ENCODE measurements around the gene TEX53.

TEX53 gene

DNA sequence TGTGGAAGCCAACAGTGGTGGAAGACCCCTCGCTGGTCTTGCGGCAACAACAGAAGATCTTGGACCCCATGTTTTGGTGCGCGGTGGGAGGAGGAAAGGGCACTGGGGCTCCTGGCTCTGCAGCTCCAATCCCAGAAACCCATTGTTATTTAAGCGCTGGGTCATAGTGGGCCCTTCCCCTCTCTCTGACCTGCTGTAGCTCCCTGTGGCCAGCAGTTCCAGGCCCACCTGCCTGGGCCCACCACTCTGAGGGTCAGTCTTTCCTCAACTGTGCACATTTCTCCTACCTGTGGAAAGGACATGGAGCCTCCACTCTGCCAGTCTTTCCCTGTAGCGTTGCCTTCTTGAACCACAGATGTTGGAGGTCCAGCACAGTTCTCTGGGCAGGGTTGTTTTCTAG lies at the start of gene TEX53:
TSS of gene TEX53 (minus strand) at position 101 of the 400 bp plus-strand sequence. CDS start at position 70, 31 bp downstream.
- DNase-seq: no peak

DNA sequence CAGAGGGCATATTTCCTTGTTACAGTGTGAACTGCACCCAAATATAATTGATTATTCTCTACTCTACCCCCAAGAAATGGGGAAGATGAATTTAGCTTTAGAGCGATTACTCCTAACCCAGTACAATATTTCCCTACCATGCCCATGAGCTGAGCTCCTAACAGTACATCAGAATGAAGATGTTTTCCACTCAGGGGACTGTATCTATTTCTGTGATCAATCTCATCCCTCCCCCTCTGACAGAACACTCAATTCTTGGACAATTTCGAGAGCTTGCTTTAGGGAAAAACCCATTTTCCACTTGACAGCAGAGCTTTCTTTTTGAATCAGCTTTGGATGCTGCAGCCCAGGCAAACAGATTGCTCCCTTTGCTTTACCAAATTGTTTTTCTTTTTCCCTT lies 49.1 kb upstream of the TEX53 start:
- DNase-seq: no peak

DNA sequence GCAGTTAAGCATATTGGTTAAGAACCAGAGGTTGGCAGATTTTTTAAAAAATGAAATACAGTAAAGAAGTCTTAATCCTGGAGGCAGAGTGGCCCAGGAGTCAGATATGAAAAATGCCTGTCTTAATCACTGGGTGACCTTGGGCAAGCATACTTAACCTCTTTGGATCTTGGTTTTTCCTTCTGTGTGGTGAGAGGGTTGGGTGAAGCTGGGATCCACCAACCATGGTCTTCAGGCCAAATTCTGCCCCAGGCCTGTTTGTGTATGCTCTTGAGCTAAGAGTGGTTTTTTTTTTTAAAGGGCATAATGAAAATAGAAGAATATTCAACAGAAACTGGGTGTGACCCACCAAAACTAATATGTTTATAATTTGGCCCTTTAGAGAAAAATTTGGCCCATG lies 44.4 kb upstream of the TEX53 start:
- DNase-seq: no peak

DNA sequence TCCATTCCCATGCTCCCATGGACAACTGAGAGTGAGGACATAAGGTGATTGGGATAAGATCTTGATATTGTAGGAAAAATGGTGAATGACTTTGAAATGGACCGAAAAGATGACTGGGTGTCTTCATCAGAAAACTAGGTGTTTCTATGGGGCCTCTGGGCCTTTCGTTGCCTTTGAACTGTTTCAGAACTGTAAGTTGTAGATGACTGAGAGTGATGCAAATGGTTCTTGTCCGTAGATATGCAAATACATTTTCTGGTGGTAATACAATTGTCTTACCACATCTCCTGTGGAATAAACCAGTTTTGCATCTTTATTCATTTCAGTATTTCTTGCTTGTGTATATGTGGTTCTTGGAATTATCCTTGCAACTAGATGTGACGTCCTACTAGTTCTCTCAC lies 40.3 kb upstream of the TEX53 start:
- DNase-seq: no peak

DNA sequence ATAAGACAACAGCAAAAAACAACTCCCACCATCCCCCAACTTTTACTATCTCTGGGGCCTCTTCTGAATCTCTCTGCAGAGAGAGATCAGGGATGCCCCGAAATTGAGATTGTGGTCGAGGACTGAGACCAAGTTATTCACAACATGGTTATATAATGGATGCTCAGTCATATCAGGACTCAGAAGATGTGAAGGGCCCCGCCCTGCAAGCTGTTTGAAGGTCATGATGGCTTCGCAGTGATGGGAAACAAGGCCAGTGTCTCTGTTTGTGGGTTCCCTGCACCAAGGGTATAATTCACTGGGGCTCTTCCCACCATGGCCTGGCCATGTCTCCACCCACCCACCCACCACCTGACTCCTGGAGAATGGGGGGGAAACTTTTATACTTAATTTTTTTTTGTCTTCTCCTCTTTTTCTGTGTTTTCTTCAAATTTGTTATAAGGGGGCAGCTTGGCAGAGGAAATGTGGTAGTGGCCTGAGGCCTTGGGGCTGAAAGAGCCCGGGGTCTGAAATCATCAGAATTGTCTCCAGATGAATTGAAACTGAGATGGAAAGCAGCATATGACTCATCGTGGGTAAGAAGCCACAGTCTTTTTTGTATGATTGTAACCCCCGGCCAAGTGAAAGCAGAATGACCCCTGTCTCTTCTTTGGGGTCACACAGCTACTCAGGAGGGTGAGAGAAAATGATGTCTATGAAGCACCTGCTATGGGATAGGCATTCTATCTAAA lies 39.4 kb upstream of the TEX53 start:
- DNase-seq: peak; percentile 35

DNA sequence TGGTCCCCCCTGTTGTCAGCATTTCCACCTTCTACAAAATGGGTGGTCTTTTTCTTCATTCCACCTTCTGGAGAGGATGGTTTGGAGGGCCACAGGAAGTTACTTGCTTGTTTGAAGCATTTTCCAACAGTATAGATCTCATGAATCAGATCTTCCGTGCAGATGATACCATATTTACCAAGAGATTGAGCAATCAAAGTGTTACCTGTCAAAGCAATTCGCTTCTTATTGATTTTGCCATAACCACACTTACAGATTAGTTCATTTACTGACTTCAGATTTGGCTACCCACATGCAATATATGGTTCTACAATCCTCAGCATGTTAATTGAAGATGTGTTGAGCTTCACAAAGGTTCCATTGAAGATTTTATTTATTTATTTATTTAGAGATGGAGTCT lies 38.3 kb upstream of the TEX53 start:
- no peak for DNase-seq

DNA sequence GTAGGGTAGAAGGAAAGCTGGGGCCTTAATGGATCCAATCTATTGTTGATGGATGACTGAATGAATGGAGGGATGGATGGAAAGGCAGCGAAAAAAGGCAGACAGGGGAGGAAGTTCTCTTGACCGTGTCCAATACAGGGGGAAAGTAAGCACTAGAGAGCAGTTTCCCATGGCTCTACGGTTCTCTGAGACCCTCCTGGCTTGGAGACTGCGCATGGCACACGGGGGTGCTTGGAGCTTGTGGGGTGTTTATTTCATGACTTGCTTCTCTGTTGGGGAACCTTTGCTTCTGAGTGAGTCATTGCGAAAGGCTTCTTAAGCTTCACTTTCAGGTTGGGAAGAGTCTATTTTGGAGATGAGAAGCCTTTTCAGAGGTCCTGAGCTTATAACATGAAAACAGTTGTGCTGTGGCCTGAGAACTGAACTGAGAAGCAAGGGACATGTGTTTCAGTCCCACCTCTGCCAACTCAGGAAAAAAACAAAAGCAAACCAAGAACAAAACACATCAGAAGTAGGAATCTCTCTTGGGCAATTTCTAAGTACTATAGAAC lies 37.2 kb upstream of the TEX53 start:
- DNase-seq: no peak

DNA sequence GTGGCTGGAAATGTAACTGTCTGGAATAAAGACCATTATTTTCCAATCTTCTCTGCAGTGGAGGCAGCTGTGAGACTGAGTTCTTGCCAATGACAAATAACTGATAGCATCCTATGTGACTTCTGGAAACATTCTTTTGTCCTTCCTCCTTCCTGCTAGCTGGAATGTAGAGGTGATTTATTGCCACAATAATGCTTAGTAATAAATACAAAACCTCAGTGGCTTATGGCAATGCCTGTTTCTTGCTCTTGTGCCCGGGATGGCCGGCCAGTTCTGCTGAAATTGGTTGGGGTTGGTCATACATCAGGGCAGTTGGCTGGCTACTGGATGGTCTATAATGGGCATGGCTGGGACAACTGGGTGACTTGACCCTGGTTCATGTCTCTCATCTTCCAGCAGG lies 36.5 kb upstream of the TEX53 start:
- DNase-seq: no peak

DNA sequence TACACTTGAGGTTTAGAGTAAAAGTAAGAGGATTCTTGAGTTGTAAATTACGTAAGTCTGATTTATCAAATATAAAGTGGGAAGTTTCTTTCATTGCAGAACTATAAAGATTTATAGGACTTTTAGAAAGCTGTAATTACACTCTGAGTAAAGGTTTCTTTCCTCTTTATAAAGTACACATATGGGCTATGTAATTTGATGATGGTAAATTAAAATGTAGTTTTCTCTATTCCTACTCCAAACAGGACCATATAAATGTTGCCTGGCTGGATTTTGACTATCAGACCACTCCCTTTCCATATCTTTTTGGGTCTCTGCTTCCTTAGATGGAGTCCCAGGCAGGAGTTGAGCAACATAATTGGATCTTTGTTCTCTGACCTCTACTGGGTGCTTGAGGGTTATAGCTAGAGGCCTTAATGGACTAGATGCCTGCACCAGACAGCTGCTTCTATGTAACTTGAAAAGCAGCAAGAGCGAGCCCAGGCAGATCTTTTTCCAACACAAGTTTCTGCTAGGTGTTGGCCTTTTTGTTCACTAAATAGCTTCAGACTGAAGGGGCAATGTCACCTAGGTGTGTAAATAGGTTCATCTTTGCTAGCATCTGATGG lies 35.7 kb upstream of the TEX53 start:
- no peak for DNase-seq

DNA sequence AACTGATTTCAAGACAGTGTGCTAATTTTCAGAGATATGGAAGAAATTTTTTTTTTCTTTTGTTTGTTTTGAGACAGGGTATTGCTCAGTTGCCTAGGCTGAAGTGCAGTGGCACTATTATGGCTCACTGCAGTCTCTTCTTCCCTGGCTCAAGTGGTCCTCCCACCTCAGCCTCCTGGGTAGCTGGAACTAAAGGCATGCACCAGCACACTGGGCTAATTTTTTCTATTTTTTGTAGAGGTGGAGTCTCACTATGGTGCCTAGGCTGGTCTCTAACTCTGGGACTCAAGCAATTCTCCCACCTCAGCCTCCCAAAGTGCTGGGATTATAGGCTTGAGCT lies 34.3 kb upstream of the TEX53 start:
- DNase-seq: no peak

DNA sequence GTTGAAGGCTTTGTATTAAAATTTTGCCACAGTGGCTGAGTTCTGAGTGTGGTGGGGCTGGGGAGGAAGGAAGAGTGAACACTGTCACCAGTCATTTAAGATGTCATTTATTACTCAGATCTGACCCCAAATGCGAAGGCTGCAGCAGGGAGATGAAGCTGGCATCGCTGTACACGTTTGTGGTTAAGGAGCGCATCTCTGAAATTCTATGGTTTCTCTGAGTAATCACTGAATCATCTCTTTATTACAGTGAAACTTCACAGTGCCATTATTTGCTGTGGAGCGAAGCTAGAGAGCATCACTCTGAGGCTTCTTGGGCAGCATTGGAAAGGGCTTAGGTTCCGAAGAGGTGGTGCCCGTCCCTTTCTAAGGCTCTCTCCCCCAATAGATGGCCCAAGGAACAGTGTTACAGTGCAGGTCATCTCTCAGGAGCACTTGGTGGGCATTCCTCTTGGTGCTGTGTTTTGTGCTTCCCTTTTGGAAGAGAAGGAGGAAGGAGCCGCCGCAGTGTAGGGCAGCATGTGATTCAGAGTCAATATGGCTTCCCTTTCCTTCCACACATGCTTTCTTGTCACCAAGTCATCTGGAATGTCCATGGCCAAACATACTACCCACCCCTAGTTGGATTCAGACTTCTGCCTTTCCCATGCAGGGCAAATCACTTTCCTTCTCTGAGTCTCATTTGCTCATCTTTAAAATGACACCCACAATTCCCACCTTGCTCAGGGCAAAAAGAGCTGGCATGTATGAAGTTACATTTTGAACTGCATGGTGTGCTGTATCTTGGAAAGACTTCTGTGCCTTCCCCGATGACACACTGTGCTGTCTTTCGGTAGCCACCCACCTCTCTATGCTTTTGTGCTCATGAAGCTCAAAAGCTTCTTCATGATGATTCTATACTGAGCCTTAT lies 33.7 kb upstream of the TEX53 start:
- peak; percentile 68 for DNase-seq

DNA sequence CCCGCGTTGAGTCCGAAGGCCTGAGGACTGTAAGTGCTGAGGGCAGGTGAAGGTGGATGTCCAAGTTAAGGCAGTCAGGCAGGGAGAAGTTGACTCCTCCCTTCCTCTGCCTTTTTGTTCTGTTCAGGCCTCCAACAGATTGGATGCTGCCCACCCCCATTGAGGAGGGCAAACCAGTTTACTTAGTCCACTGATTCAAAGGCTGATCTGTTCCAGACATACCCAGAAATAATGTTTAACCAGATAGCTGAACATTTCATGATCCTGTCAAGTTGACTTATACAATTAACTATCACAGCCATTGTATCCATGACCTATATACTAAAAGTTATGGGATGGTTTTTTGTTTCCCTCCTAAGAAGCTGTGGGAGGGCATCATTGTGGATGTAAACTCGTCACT lies 32.7 kb upstream of the TEX53 start:
- no peak for DNase-seq

DNA sequence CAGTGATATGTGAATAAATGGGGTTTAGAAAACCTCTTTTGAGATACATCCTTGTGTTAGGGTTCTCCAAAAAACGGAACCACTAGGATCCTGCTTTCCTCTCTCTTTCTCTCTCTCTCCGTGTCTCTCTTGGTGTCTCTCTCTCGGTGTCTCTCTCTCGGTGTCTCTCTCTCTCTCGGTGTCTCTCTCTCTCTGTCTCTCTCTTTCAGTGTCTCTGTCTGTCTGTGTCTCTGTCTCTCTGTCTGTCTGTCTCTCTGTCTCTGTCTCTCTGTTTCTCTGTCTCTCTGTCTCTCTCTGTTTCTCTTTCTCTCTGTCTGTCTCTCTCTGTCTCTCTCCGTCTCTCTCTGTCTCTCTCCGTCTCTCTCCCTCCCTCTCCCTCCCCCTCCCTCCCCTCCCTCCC lies 32.2 kb upstream of the TEX53 start:
- DNase-seq: no peak

DNA sequence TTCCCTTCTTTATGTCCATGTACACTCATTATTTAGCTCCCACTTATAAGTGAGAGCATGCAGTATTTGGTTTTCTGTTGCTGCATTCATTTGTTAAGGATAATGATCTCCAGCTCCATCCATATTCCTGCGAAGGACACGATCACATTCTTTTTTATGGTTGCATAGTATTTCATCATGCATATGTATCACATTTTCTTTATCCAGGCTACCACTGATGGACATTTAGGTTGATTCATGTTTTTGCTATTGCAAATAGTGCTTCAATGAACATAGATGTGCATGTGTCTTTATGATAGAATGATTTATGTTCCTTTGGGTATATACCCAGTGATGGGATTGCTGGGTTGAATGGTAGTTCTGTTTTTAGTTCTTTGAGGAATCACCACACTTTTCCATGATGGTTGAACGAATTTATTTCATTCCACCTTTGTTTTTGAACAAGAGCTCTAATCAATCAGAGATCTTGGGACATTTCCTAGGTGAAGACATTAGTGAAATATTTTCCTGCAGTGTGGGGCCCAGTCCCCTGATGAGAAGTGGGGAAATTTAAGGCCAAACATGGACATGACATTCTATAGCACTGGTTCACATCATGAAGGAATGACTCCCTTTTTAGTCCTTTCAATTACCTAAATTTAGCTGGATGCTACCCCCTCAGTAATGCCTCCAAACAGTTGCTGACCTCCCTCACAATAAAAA lies 31.5 kb upstream of the TEX53 start:
- no peak for DNase-seq

DNA sequence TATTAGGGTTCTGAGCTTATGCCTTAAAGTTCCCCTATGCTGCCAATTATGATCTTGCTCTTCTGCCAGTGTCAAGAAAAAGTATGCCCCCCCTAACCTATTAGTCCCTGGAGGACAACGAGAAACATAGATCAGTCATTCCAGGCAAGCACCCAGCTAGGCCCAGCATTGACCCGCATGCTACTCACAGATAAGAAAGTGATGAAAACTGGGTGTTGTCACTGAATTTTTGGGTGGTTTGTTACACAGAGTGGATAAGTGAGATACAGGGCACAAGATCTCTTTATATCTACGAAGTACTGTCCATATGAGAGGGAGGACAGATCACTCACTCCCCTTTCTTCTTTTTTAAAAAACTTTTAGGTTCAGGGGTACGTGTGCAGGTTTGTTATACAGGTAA lies 30.8 kb upstream of the TEX53 start:
- DNase-seq: no peak

DNA sequence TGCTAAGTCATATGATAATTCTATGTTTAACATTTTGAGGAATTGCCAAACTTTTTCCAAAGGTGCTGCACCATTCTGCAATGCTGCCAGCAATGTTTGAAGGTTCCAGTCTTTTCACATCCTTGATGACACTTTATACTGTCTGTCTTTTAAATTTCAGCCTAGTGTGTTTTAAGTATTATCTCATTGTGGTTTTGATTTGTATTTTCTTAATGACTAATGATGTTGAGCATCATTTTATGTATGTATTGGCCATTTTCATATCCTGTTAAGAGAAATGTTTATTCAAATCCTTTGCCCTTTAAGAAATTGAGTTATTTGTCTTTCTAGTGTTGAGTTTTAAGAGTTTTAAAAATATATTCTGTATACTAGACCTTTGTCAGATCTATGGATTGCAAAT lies 29.4 kb upstream of the TEX53 start:
- no peak for DNase-seq

DNA sequence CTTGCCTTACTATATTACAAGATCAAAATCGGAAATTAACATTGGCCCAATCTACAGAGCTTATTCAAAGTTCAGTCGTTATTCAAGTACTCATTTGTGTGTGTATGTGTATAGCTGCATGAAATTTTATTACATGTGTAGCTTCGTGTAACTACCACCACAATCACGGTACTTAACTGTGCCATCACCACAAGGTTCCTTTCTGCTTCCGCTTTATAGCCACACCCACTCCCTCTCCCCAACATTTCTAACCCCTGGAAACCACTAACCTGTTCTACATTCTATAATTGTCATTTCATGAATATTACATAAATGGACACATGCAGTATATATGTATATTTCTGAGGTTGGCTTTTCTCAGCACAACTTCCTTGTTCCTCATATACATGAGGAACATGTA lies 28.3 kb upstream of the TEX53 start:
- no peak for DNase-seq

DNA sequence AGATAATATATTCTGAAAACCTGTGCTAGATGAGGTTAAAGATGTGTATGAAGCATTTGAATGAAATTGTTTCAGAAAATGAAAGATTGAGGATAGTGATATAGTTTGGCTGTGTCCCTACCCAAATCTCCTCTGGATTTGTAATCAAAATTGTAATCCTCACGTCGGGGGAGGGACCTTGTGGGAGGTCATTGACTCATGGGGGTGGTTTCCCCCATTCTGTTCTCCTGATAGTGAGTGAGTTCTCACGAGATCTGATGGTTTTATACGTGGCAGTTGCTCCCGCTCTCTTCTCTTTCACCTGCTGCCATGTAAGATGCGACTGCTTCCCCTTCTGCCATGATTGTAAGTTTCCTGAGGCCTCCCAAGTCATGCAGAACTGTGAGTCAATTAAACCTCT lies 26.4 kb upstream of the TEX53 start:
- DNase-seq: no peak

DNA sequence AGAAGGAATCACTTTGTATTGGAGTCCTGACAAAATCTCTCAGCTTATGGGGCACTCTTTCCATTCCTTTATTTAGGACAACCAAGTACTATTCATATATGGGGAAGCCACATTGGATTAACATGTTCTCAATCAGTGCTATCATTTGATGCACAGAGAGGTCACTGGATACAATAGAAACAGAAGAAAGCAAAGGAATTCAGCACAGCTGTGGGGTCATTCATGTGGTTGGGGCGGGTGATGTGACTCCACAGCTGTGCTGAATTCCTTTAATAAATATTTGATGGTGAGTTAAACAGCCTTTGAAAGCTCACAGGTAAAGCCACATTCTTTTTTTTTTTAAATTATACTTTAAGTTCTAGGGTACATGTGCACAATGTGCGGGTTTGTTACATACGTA lies 25.2 kb upstream of the TEX53 start:
- DNase-seq: no peak

DNA sequence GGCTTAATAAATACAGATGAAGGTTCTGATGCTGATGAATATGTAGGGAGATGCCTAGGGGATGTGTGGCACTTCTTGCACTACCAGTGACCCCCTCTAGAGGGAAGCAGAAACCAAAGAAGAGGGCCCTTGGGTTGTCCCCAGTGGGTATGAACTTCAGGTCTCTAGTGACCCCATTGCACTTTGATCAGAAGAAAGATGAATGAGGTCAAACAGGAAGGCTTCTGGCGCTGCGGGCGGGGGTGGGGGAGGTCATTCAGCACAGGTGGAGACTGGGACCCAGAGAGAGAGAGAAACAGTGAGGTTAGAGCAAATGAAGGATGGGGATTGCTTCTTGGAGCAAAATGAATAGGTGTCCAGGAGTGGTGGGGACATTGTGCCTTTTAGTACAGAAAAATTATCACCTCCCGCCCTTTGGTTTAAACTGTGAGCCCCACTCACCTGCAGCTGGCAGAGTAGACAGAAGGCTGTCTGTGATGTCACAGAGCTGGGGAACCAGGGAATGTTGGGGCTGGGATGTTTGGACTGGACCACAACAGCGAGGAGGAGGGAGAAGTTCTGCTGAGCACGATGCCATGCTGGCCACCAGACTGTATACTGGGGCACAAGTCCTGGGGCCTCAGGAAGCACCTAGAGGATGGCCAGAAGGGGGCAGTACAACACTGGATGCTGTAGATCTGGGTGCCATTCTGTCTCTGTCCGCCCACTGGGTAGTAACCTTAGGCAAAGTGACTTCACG lies 24.2 kb upstream of the TEX53 start, which contains the start of gene TEX48:
TSS of gene TEX48 (minus strand) at position 599 of the 739 bp plus-strand sequence. CDS start 10,469 bp downstream, outside the sequence.
- peak; percentile 71 for DNase-seq

DNA sequence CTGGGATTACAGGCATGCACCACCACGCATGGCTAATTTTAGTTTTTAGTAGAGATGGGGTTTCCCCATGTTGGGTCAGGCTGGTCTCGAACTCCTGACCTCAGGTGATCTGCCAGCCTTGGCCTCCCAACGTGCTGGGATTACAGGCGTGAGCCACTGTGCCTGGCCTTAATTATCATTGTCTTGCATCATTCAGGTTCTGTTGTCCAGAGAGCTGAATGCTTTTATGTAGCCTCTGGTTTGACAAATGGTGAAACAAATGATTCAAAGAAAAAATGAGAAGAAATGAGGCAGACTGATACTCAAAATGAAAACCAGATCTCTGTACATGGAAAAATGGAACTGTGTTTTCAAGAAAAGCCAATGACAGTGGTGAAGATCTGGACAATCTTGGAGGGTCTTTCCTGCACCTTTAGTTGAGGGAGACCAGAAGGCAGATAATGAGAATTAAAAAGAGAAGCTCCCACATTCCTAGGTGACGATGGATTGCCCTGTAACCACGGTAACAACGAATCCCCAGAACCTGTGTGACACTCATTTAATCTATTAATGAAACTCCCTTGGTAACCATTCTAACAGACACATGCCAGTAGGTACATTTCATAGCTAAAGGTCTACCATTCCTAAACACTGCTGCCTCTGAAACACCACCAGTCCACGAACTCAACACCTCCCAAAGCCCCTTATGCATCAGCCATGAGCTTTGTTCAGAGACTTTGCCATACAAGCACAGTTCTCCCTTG lies 22.8 kb upstream of the TEX53 start:
- no peak for DNase-seq
